ENCODE data around the gene EVA1B.
A peak's percentile ranks its signal among the peaks of the same experiment; 100 is the strongest.

Gene EVA1B

GRCh38 chr1:36345353-36345752 lies 21.9 kb upstream of the EVA1B start:
- DNase-seq, result no peak

- DNase-seq, result no peak
These were observed 20.9 kb upstream of the EVA1B start for GRCh38 chr1:36344395-36344680.

- DNase-seq, result no peak
These were observed 20.4 kb upstream of the EVA1B start for GRCh38 chr1:36343651-36344394.

- peak; percentile 63 for DNase-seq
These were observed 19.2 kb upstream of the EVA1B start for GRCh38 chr1:36342426-36343185.

- no peak for DNase-seq
These were observed 18.3 kb upstream of the EVA1B start for GRCh38 chr1:36341626-36342320.

- DNase-seq, result no peak
These were observed 16.2 kb upstream of the EVA1B start for GRCh38 chr1:36339615-36340014.

GRCh38 chr1:36339215-36339614 lies 15.8 kb upstream of the EVA1B start:
- no peak for DNase-seq

- DNase-seq, result no peak
These were observed 14.4 kb upstream of the EVA1B start for GRCh38 chr1:36337830-36338229.

GRCh38 chr1:36330940-36331339 lies 7.5 kb upstream of the EVA1B start:
- peak; percentile 80 for DNase-seq

GRCh38 chr1:36329817-36330216 lies 6.4 kb upstream of the EVA1B start:
- no peak for DNase-seq

- DNase-seq, result peak; percentile 40
These were observed 5.3 kb upstream of the EVA1B start for GRCh38 chr1:36328713-36329112.

GRCh38 chr1:36328088-36328480 lies 4.6 kb upstream of the EVA1B start:
- no peak for DNase-seq

GRCh38 chr1:36327421-36328087 lies 4.1 kb upstream of the EVA1B start:
- no peak for DNase-seq

- DNase-seq, result no peak
These were observed 3.1 kb upstream of the EVA1B start for GRCh38 chr1:36326499-36326898.

GRCh38 chr1:36324353-36324703 lies 883 bp upstream of the EVA1B start:
- no peak for DNase-seq

- no peak for DNase-seq
These were observed 434 bp downstream of the EVA1B start for GRCh38 chr1:36322786-36323635.

- no peak for DNase-seq
These were observed 1.2 kb downstream of the EVA1B start for GRCh38 chr1:36322041-36322785.

- DNase-seq, result peak; percentile 29
These were observed 2.1 kb downstream of the EVA1B start for GRCh38 chr1:36321119-36321951.

GRCh38 chr1:36320767-36321118 lies 2.7 kb downstream of the EVA1B start:
- no peak for DNase-seq

- DNase-seq, result no peak
These were observed 3.1 kb downstream of the EVA1B start for GRCh38 chr1:36320291-36320761.

- no peak for DNase-seq
These were observed 14.0 kb downstream of the EVA1B start for GRCh38 chr1:36309397-36309796.
